Epithelial cell of proximal tubule (primary cell): Measurements from ENCODE around the gene ZNF341. TPM values are rescaled to one million over a fixed set of nuclear protein-coding genes. Genes with fewer than 3 reads are reported as not detected.

Experiments used
- DNase-seq: peaks from one replicate; pipeline ENCODE4 v3.0.0-alpha.2; 2011; ENCODE audit warnings: low read depth
- H3K4me3 ChIP-seq: 2 replicates; pipeline ENCODE4 v1.5.1; 2011; ENCODE audit warnings: low read depth, mild to moderate bottlenecking, low read length
- total RNA-seq: library from RNA; depleted of rRNA; stranded (reverse); fragments of >200 nt; gene quantifications from 2 replicates; pipeline ENCODE4 v1.2.3, GENCODE V29; 2015
- TF ChIP-seq, protein P1 (sequence below): conservative IDR thresholded peaks from 2 replicates; pipeline ENCODE4 v1.5.1; 2012; ENCODE audit warnings: low read depth, mild to moderate bottlenecking, low read length

The ZNF341 gene
- total RNA-seq, 1 donor from 2014 or later: 2.1 TPM

DNA sequence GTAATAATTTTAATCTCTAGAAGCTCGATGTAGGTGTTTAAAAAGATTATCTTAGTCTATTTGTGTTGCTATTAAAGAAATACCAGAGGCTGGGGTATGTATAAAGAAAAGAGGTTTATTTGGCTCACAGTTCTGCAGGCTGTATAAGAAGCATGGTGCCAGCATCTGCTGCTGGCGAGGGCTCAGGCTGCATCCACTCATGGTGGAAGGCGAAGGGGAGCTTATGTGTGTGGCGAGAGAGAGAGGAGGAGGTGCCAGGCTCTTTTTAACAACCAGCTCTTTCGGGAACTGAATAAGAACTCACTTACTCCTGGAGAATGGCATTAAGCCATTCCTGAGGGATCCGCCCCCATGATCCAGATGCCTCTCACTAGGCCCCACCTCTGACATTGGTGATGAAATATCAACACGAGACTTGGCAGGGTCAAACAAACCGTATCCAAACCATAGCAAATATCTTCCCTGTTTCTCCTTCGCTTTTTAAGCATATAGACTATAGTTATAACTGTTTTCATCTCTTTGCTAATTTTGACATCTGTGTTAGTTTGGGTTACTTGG is 103.9 kb downstream of the ZNF341 start:
- no peak overlapping the region for H3K4me3 ChIP-seq
- DNase-seq: no peak
- TF ChIP-seq, protein P1, sequence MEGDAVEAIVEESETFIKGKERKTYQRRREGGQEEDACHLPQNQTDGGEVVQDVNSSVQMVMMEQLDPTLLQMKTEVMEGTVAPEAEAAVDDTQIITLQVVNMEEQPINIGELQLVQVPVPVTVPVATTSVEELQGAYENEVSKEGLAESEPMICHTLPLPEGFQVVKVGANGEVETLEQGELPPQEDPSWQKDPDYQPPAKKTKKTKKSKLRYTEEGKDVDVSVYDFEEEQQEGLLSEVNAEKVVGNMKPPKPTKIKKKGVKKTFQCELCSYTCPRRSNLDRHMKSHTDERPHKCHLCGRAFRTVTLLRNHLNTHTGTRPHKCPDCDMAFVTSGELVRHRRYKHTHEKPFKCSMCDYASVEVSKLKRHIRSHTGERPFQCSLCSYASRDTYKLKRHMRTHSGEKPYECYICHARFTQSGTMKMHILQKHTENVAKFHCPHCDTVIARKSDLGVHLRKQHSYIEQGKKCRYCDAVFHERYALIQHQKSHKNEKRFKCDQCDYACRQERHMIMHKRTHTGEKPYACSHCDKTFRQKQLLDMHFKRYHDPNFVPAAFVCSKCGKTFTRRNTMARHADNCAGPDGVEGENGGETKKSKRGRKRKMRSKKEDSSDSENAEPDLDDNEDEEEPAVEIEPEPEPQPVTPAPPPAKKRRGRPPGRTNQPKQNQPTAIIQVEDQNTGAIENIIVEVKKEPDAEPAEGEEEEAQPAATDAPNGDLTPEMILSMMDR: no peak

DNA sequence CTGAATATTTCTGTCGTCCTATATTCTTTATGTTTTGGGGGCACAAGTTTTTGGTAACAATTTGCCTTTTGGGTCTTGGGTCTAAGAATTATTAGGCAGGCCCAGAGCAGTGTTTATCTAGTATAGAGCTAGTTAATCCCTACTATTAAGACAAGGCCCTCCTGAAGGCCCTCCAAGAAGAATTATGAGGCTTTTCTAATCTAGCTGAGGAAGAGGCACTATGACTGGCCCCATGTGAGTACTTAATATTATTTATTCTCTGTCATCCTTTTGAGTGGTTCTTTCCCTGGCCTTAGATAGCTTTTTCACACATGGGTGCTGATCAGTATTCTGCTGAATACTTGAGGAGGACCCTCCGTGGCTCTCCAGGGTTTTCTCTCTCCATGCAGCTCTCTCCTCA is 104.5 kb downstream of the ZNF341 start:
- no peak for DNase-seq
- TF ChIP-seq, protein P1: no peak
- H3K4me3 ChIP-seq: no peak overlapping the region

DNA sequence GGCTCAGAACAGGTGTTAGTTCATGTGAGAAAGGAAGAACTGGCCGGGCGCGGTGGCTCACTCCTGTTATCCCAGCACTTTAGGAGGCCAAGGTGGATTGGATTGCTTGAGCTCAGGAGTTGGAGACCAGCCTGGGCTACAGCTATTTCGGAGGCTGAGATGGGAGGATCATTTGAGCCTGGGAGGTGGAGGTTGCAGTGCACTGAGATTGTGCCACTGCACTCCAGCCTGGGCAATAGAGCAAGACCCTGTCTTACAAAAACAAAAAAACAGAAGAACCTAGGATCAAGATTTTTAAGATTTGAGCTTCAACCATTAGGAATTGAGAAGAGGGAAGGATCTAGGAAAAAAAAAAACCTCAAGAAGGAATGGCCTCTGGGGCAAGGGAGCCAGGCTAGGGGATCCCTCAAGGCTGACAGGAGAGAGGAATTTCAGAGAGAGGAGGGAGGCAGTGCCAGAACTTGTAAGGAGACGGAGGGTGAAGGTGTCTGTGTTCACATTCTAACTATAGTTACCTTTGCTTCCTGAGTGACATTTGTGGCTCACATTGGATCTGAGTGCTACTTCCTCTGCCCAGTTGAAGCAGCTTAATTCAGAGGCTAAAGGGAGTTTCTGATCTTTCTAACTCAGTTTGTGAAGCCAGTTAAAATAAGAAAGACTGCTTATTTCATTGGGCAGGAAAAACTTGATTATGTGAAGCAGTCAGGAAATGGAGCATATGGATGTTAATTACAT is 105.5 kb downstream of the ZNF341 start:
- TF ChIP-seq, protein P1: no peak

DNA sequence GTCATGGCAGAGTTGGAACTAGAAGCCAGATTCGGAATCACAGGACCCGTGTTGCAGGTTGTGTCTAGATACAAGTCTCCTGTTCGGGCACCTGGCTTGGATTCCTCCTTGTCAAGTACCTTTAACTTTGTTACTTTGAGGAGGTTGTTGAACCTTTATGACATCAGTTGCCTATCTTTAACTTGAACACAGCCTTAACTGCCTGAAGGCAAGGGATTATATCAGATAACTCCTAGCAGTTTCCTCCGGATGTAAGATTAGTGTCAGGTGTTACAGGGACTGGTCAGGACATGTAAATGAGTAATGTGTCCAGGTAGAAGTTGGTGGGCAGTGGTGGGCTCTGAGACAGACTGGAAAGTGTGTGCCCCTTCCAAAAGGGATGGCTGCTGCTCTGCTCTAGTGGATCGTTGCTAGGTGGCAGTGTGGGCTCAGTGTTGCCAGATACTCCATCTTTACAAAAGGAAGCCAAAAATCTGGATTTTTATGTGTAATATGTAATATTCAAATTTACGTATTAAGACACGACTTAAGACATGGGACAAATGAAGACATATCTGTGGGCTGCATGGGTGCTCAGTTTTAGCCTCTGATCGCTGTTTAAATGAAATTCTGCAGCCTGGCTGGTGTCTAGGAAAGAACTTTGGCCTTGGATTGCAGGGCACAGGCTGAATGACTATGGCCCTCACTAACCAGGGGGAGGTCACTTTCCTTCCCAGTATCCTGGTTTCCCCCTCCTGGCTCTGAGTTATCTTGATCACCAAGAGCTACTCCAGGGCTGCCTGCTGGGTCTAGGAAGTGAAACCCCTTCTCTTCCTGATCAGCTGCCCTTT is 106.5 kb downstream of the ZNF341 start:
- DNase-seq: no peak
- no peak overlapping the region for H3K4me3 ChIP-seq
- TF ChIP-seq, protein P1: peak; percentile 21

More for the DNA sequence above, 105.5 kb downstream of the ZNF341 start:
- H3K4me3 ChIP-seq: no peak overlapping the region
- DNase-seq: no peak

DNA sequence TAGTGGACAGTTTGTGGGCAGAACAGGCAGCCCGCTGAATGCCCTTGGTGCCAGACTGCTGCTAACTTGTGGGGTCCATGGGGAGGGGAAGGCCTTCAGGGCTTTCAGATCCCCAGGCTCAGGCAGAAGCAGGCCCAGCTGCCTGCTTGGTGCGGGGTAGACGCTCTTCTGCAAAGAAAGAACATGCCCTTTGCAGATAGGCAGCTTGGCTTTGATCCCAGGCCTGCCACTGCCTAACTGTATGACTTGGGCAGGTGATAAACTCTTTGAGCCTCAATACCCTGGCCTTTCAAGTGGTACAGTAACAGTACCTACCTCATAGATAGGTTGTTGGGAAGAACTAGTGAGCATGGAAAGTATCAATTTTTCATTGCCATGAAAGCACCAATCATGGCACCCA is 107.8 kb downstream of the ZNF341 start:
- no peak for DNase-seq
- H3K4me3 ChIP-seq: no peak overlapping the region
- TF ChIP-seq, protein P1: no peak

DNA sequence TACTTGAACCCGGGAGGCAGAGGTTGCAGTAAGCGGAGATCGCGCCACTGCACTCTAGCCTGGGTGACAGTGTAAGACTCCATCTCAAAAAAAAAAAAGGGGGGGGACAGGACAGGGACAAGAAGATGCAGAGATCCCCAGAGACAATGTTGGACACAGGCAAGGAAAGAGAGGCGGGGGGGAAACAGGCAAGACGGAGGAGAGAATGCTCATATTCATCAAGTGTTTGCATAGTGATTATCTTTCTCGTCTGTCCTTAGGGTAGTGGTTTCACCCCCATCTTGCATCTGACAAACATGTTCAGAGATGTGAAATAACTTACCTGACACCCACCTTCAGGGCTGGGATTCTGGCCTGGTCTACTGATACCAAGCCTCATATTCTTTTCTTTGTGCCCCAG is 108.4 kb downstream of the ZNF341 start:
- TF ChIP-seq, protein P1: no peak
- H3K4me3 ChIP-seq: no peak overlapping the region
- no peak for DNase-seq
